22Rv1 (cell line): Measurements from ENCODE around the gene TACSTD2.
"Not testable (repeated sequence)": the region's sequence is repeated elsewhere in the genome, so short reads cannot be mapped to it uniquely, and the experiment has no call there.

Experiments used
- H3K27ac ChIP-seq: fragments of 450-650 bp; 2 replicates; pipeline ENCODE4 v1.5.1; 2017
- CTCF ChIP-seq: fragments of 450-650 bp; IDR thresholded peaks from 2 replicates; pipeline ENCODE4 v1.5.1; 2017; ENCODE audit warnings: mild to moderate bottlenecking
- ZFX ChIP-seq: fragments of 450-650 bp; IDR thresholded peaks from 2 replicates; pipeline ENCODE4 v1.6.1; 2017; ENCODE audit warnings: antibody characterized with exemption, borderline replicate concordance

The TACSTD2 gene

GRCh38 chr1:58588396-58588795, 11.3 kb upstream of the TACSTD2 start:
- H3K27ac ChIP-seq, result no peak overlapping the region
- no peak for TF ChIP-seq ZFX
- TF ChIP-seq CTCF, result no peak

DNA sequence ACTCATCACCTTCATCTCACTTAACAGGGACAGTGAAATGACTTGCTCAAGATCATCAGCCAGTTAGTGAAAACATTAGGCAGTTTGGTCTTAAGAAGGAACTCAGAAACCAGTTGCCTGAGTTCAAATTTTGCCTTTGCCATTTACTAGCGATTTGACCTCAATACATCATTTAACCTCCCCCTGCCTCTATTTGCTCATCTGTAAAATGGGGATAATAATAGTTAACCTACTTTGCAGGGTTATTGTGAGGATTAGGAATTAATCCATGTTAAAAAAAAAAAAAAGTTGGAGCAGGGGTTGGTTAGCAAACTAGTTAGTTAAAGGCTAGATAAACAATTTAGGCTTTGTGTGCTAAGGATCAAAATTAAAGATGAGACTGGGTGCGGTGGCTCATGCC, 10.6 kb upstream of the TACSTD2 start:
- H3K27ac ChIP-seq, result no peak overlapping the region
- no peak for TF ChIP-seq ZFX
- no peak for TF ChIP-seq CTCF

GRCh38 chr1:58586271-58586670, 9.2 kb upstream of the TACSTD2 start:
- H3K27ac ChIP-seq, result no peak overlapping the region
- TF ChIP-seq ZFX (no peak), CTCF (no peak)

- H3K27ac ChIP-seq, result no peak overlapping the region
Observed at GRCh38 chr1:58585581-58586151, 8.6 kb upstream of the TACSTD2 start.

GRCh38 chr1:58585166-58585565, 8.1 kb upstream of the TACSTD2 start:
- TF ChIP-seq CTCF, result no peak
- TF ChIP-seq ZFX, result no peak
- H3K27ac ChIP-seq, result no peak overlapping the region

More at GRCh38 chr1:58585581-58586151, 8.6 kb upstream of the TACSTD2 start:
- TF ChIP-seq CTCF (no peak), ZFX (no peak)

- no peak overlapping the region for H3K27ac ChIP-seq
- TF ChIP-seq CTCF, result no peak
- TF ChIP-seq ZFX, result no peak
Observed at GRCh38 chr1:58584082-58584895, 7.2 kb upstream of the TACSTD2 start.

DNA sequence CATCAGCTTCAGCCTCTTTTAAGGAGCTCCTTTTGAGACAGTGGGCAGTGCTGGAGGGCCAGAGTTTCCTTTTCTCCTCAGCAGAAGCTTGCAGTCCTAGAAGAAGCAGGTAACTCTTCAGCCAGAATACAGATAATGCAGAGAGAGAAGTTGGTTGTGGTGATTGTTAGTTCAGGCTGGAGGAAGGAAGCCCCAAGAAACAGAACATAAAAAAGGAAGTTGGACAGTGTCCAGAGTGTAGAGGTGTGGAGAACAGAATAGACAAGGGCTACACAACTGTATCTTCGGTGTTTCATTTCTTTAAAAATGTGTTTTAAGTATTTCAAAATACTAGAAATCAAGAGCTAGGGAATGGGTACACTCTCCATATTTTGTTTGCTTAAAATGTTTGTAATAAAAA, 6.4 kb upstream of the TACSTD2 start:
- TF ChIP-seq ZFX (no peak), CTCF (no peak)
- no peak overlapping the region for H3K27ac ChIP-seq

DNA sequence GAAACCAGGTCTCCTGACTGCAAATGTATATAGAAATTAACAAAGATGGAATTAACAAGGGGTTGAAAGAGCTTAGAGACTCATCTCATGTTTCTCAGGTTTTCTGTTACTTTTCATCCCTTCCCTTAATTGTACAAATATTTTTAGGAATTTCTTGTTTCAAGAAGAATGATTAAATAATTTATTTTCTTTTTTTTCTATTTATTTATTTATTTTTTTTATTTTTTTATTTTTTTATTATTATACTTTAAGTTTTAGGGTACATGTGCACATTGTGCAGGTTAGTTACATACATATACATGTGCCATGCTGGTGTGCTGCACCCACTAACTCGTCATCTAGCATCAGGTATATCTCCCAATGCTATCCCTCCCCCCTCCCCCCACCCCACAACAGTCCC, 5.1 kb upstream of the TACSTD2 start:
- H3K27ac ChIP-seq, result not testable (repeated sequence)
